ENCODE results near the gene SUN3.

Gene SUN3

DNA sequence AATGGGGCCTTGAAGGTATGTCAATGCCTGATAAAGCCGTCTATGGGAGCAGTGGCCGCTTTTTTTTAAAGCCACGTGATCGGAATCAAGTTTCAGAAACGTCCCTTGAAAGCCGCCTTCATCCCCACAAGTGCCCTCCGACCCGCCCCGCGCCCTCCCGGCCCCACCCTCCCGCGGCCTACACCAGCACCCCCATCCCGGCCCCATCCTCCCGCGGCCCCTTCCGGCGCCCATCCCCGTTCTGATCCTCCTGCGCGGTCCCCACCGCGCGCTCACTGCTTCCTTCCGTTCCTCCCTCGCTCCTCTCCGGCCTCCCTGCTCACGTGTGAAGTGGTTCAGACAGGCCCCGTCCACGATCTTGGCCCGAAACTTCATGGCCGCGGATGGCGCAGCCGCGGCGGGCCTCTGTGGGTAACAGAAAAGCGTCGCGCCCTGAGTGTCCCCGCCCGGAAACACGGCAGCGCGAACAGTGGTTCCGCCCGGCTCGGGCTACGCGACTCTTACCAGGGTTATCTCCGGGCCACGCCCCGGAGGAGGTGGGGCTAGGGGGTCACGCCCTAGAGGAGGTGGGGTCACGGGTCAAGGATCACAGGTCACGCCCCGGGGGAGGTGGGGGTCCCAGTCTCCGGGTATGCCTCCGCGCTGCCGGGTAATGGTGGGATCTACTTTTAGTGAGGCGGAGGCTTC lies 49.6 kb downstream of the SUN3 start, which contains the start of gene HUS1:
Gene HUS1 (minus strand): TSS at position 471 of the 687 bp plus-strand sequence. CDS start 96 bp downstream, at position 375.
- peak; percentile 66 to 68 for DNase-seq (ENCODE audit: low read depth in 2 of 2)

GRCh38 chr7:47978790-47979144 lies 50.1 kb downstream of the SUN3 start:
- no peak for DNase-seq (ENCODE audit: low read depth in 2 of 2)

DNA sequence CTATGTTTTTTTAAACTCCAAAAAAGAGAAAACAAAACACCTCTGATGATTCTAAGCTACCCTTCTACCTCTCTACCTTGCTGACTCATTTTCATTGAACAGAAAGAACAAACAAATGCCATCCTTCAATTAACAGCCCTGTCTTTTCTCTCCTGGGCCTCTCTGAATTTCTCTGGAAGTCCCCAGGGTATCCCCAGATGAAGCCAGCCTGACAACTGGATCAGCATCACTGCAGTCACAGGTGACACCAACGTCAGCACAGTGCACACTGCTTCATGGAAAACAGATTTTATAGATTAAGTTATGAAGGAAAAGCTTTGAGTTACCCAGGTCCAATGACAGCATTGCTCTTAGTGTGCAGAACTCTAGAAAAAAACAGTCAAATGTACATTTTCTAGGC lies 55.2 kb downstream of the SUN3 start:
- no peak for DNase-seq (ENCODE audit: low read depth in 2 of 2)

- peak in 1 of 2 experiments; percentile 8 for DNase-seq (ENCODE audit: low read depth in 2 of 2)
These were observed 58.1 kb downstream of the SUN3 start for GRCh38 chr7:47970761-47971160.

DNA sequence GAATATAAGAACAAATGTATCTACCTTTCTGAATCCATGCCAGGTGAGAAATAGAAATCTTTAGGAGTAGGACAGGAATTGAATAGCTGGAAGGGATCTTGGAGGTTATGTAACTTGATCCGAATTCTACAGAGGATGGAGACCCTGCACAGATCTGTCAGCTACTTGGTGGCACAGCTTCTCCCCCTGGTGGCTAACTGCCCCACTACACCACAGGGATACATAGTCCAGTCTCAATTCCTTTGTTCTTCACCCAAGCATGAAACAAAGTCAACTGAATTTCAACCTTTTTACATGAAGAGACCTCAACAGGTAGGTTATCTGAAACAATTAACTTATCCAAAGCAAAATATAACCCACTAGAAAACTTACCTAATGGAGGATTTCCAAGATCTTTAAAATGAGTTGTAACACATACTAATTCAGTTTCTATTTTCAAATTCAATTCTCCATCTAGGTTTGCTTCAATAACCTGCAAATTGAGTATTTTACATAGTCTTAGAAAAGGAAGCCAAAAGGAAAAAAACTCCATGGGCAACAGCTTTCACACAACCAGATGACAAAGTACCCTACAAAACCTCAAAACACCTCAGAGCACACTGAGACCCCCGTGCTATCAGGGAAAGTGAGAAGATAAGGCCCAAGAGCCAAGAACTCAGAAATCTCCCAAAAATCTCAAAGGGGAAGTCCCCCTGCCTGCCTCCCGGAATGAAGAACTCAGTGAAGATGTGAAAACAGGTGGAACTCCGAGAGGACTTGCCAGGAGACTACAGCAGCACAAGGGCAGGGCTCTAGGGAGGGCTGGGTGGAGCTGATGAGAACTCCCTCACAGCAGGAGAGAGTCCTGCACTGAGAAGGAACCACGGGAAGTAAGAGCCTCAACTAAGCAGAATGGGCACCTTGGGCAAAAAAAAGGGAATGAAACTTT lies 59.8 kb downstream of the SUN3 start:
- DNase-seq (ENCODE audit: low read depth in 2 of 2), result peak in 1 of 2 experiments; percentile 26

GRCh38 chr7:47967708-47968107 lies 61.2 kb downstream of the SUN3 start:
- DNase-seq (ENCODE audit: low read depth in 2 of 2), result peak in 1 of 2 experiments; percentile 11

DNA sequence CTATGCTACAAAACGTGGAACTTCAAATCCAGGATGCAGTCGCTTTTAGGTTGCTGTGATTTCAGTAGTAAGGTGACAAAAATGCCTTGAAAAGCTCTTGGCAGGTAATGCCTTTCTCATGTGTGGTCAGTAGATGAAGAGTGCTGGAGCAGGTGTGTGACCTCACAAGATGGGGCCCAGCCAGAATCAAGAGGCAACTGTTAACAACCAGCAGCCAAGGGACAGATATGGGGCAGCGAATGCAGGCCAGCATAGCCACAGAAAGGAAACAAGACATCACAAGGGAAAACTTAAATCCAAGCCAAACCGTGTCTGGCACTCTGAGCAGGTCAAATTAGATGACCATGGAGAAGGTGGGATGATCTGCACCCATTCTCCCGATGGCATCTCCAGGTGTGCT lies 61.8 kb downstream of the SUN3 start:
- DNase-seq (ENCODE audit: low read depth in 2 of 2), result no peak

GRCh38 chr7:47965456-47965855 lies 63.5 kb downstream of the SUN3 start:
- DNase-seq (ENCODE audit: low read depth in 2 of 2), result no peak

DNA sequence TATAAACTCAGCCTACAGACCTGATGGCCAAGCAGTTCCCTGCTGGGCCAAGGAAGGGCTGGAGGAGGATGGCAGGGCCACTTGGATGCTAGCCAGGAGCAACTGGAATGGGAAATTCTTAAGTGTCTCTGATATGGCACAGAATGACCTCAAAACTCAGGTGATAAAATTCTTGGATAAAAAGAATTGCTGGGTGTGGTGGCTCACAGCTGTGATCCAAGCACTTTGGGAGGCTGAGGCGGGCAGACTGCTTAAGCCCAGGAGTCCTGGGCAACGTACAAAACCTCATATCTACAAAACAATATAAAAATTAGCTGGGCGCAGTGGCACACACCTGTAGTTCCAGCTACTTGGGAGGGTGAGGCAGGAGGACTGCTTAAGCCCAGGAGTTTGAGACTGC lies 66.6 kb downstream of the SUN3 start:
- no peak for DNase-seq (ENCODE audit: low read depth in 2 of 2)

DNA sequence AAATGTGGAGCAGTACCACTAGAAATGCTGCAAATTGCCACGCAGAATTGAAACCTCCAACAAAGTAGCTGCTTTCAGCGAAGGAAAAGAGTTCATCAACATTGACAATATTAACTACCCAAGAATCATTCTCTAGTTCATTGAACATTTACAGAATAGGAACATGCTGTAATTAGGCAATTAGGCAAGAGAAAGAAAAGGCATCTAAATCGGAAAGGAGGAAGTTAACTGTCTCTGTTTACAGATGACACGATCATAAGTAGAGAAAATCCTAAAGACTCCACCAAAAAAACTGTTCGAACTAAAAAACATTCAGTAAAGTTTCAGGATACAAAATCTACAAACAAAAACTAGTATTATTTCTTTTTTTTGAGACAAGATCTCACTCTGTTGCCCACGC lies 71.8 kb downstream of the SUN3 start:
- no peak for DNase-seq (ENCODE audit: low read depth in 2 of 2)

DNA sequence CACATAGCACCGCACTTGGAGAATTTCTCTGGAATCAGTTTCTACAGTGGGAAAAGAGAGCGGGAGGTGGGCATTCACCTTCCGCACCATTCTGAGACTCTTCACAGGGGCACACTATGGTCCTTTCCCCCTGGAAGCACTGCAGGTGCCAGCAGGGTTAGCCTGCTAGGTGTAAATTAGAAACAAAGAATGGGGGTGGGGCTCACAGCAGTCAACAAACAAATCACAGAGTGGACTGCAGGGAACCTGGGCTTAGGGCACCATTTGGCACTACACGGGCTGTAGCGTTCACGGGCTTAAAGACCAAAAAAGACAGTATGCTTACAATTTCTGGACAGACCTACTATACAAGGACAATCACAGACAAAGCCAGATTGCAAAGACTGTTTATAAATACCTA lies 72.7 kb downstream of the SUN3 start:
- DNase-seq (ENCODE audit: low read depth in 2 of 2), result no peak

GRCh38 chr7:47954231-47954911 lies 74.5 kb downstream of the SUN3 start:
- DNase-seq (ENCODE audit: low read depth in 2 of 2), result no peak

GRCh38 chr7:47953822-47954221 lies 75.1 kb downstream of the SUN3 start:
- no peak for DNase-seq (ENCODE audit: low read depth in 2 of 2)

- DNase-seq (ENCODE audit: low read depth in 2 of 2), result no peak
These were observed 76.7 kb downstream of the SUN3 start for GRCh38 chr7:47952224-47952623.

GRCh38 chr7:47951374-47951773 lies 77.5 kb downstream of the SUN3 start:
- DNase-seq (ENCODE audit: low read depth in 2 of 2), result no peak

DNA sequence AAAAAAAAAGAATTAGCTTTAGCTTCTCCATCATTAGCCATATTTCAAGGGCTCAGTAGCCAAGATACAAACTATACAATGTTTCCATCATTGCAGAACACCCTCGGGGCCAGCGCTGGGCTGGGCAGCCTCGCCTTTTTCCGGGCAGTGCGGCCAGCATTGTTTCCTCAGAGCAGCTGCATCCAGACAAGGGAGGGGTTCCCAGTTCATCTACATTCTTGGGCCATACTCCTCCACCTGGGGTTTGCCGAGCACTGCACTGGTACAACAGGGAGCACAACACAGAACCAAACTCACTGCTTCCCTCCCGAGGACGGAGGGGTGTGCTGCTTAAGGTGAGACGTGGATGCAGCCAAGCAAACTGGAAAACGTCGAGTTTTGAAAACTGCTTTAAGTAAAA lies 78.2 kb downstream of the SUN3 start:
- DNase-seq (ENCODE audit: low read depth in 2 of 2), result no peak

DNA sequence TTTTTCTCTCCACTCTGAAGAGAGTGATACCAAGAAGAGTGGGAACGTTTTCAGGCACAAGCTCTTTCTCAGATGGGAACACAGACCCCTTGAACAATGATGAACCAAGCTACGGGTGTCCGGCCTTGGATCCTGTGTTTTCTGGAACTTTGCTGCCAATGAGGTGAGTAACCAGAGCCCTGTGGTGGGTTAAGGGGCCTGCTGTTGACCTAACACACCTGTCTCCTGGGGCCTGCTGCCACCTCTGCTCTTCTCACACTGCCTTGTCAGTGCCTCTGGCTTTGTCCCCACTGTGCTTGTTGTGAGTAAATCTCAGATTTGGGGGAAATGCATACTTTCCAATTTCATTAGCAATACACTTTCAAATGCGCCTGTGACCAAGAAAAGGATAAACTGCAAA lies 79.2 kb downstream of the SUN3 start:
- no peak for DNase-seq (ENCODE audit: low read depth in 2 of 2)

- no peak for DNase-seq (ENCODE audit: low read depth in 2 of 2)
These were observed 80.6 kb downstream of the SUN3 start, which contains the start of gene PKD1L1 for GRCh38 chr7:47948141-47948790. Gene PKD1L1, minus strand, starts transcription at chr7:47948466. Its CDS starts 26 bp downstream, at chr7:47948440.

- DNase-seq (ENCODE audit: low read depth in 2 of 2), result no peak
These were observed 81.6 kb downstream of the SUN3 start for GRCh38 chr7:47947355-47947749.

GRCh38 chr7:47946581-47947354 lies 82.1 kb downstream of the SUN3 start:
- DNase-seq (ENCODE audit: low read depth in 2 of 2), result no peak

All from fibroblast of skin of left quadriceps (primary cell).